ENCODE data around the gene TRPM1.

The TRPM1 gene

DNA sequence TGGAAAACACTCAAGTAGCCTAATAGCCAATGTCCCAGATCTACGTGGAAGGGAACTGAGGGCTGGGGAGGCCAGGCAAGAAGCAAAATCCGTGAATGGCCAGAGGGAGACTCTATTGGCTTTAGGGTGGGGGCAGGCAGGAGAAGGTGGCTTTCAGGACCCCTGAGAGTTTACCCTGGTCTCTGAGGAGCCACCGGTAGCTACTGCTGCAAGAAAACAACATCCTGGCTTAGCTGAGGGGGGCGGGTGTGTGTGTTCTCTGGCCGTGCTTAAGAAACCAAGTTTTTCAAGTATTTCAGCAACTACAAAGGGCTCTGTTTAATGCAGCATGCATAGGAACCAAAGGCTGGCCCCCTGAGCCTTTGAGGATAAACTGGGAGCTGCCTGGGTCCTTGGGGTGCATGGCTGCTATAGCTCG, 47.6 kb upstream of the TRPM1 start:
- no peak for DNase-seq
- Histone ChIP-seq H3K27me3 (replicated peaks; ENCODE audit: insufficient read depth, low read length) (no peaks in the 10 kb centered on the region), H3K9me3 (replicated peaks; ENCODE audit: insufficient read depth, low read length) (no peaks in the 10 kb centered on the region), H2AFZ (ENCODE audit: low read length) (no peak overlapping the region), H3K36me3 (replicated peaks; ENCODE audit: insufficient read depth, low read length) (no peaks in the 10 kb centered on the region), H3K9me2 (replicated peaks; ENCODE audit: insufficient read depth, low read length) (no peaks in the 10 kb centered on the region), H3K79me2 (ENCODE audit: low read length) (no peaks in the 10 kb centered on the region), H3K9ac (ENCODE audit: low read length) (no peak overlapping the region), H3F3A (ENCODE audit: insufficient read depth, low read length) (no peaks in the 10 kb centered on the region), H3K4me1 (ENCODE audit: low read length) (no peaks in the 10 kb centered on the region), H3K27ac (ENCODE audit: low read length) (no peak overlapping the region), H3K4me2 (ENCODE audit: low read depth, low read length) (no peak overlapping the region), H4K20me1 (ENCODE audit: insufficient read depth, low read length) (no peaks in the 10 kb centered on the region), H3K4me3 (ENCODE audit: low read length) (no peak overlapping the region)
- no peak for TF ChIP-seq CTCF (IDR thresholded peaks at IDR 0.05; ENCODE audit: low read length)
- no peak for TF ChIP-seq EZH2phosphoT487 (IDR thresholded peaks at IDR 0.05; ENCODE audit: low read length)
- no peak for TF ChIP-seq EZH2 (optimal IDR thresholded peaks at IDR 0.05; ENCODE audit: low read depth, low read length)

DNA sequence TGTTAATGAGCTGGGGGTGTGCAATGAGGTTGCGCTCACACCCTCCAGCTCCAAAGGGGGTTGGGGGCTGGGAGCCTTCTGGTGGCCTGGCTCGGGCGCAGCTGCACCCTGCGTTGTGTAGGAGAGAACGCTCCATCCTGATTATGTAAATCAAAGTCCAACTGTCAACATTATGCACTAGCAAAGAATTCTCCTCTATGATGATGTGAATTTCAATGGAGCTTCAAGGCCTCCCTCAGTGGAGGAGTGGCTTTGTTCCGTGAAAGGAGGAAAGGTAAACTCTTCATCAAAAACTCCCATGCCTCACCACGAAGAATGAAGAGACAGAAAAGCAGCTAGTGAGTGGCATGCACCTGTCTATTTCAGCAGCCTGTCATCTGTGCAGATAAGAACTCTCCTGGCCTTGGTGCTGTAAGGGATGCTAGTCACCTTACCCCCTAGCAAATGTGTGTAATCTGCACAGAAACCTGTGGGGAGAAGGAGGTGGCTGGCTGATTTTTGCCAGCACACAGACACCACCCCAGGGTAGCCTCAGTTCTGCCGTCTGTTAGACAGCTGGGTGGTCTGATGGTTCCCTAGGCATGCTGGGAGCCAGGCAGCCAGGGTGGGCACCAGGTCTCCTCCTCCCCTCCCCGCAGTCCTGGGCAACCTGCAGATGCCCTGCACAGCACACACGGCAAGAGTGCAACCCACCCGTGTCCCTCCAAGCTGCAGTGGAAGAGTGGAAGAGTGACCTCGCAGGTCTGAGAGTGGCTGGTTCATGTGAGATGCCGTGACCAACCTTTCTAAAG, 47.0 kb upstream of the TRPM1 start:
- no peaks in the 10 kb centered on the region for H3K4me1 ChIP-seq (ENCODE audit: low read length)
- H4K20me1 ChIP-seq (ENCODE audit: insufficient read depth, low read length) = no peaks in the 10 kb centered on the region
- H3K9me2 ChIP-seq (replicated peaks; ENCODE audit: insufficient read depth, low read length) = no peaks in the 10 kb centered on the region
- no peak overlapping the region for H3K27ac ChIP-seq (ENCODE audit: low read length)
- no peaks in the 10 kb centered on the region for H3K79me2 ChIP-seq (ENCODE audit: low read length)
- H3F3A ChIP-seq (ENCODE audit: insufficient read depth, low read length) = no peaks in the 10 kb centered on the region
- H3K9ac ChIP-seq (ENCODE audit: low read length) = no peak overlapping the region
- no peaks in the 10 kb centered on the region for H3K9me3 ChIP-seq (replicated peaks; ENCODE audit: insufficient read depth, low read length)
- H3K27me3 ChIP-seq (replicated peaks; ENCODE audit: insufficient read depth, low read length) = no peaks in the 10 kb centered on the region
- no peak overlapping the region for H3K4me3 ChIP-seq (ENCODE audit: low read length)
- no peaks in the 10 kb centered on the region for H3K36me3 ChIP-seq (replicated peaks; ENCODE audit: insufficient read depth, low read length)
- DNase-seq = no peak
- no peak overlapping the region for H2AFZ ChIP-seq (ENCODE audit: low read length)
- TF ChIP-seq EZH2 (optimal IDR thresholded peaks at IDR 0.05; ENCODE audit: low read depth, low read length) = no peak
- TF ChIP-seq CTCF (IDR thresholded peaks at IDR 0.05; ENCODE audit: low read length) = no peak
- TF ChIP-seq EZH2phosphoT487 (IDR thresholded peaks at IDR 0.05; ENCODE audit: low read length) = no peak
- H3K4me2 ChIP-seq (ENCODE audit: low read depth, low read length) = no peak overlapping the region

- H3K4me2 ChIP-seq (ENCODE audit: low read depth, low read length) = no peak overlapping the region
- no peak overlapping the region for H2AFZ ChIP-seq (ENCODE audit: low read length)
- H3K9ac ChIP-seq (ENCODE audit: low read length) = no peak overlapping the region
- H3K4me3 ChIP-seq (ENCODE audit: low read length) = no peak overlapping the region
- DNase-seq = no peak
- H3F3A ChIP-seq (ENCODE audit: insufficient read depth, low read length) = no peaks in the 10 kb centered on the region
- H3K27me3 ChIP-seq (replicated peaks; ENCODE audit: insufficient read depth, low read length) = no peaks in the 10 kb centered on the region
- H4K20me1 ChIP-seq (ENCODE audit: insufficient read depth, low read length) = no peaks in the 10 kb centered on the region
- no peaks in the 10 kb centered on the region for H3K4me1 ChIP-seq (ENCODE audit: low read length)
- no peaks in the 10 kb centered on the region for H3K79me2 ChIP-seq (ENCODE audit: low read length)
- no peak for TF ChIP-seq CTCF (IDR thresholded peaks at IDR 0.05; ENCODE audit: low read length)
- no peak for TF ChIP-seq EZH2 (optimal IDR thresholded peaks at IDR 0.05; ENCODE audit: low read depth, low read length)
- TF ChIP-seq EZH2phosphoT487 (IDR thresholded peaks at IDR 0.05; ENCODE audit: low read length) = no peak
- no peaks in the 10 kb centered on the region for H3K9me3 ChIP-seq (replicated peaks; ENCODE audit: insufficient read depth, low read length)
- no peak overlapping the region for H3K27ac ChIP-seq (ENCODE audit: low read length)
- no peaks in the 10 kb centered on the region for H3K36me3 ChIP-seq (replicated peaks; ENCODE audit: insufficient read depth, low read length)
- no peaks in the 10 kb centered on the region for H3K9me2 ChIP-seq (replicated peaks; ENCODE audit: insufficient read depth, low read length)
These were observed 46.4 kb upstream of the TRPM1 start for GRCh38 chr15:31147944-31148296.
